K562 (cell line): ENCODE data around the gene GHITM. TPM values are rescaled to one million over a fixed set of nuclear protein-coding genes. Genes with fewer than 3 reads are reported as not detected.
A peak's percentile ranks its signal among the peaks of the same experiment; 100 is the strongest.

Experiments
- CBFA2T2 ChIP-seq: fragments of 450-650 bp; conservative IDR thresholded peaks from 2 replicates; pipeline ENCODE4 v1.6.1; 2017; ENCODE audit warnings: mild to moderate bottlenecking
- EP300 ChIP-seq: IDR thresholded peaks from 2 replicates; pipeline ENCODE4 v1.6.1; 2012; ENCODE audit warnings: low read length, improper control_type of control experiment
- MAFG ChIP-seq: fragments of 450-650 bp; conservative IDR thresholded peaks from 2 replicates; pipeline ENCODE4 v1.6.1; 2016; ENCODE audit warnings: missing genetic modification characterization, missing compliant biosample characterization
- MEIS2 ChIP-seq: fragments of 450-650 bp; IDR thresholded peaks from 2 replicates; pipeline ENCODE4 v1.6.1; 2014; ENCODE audit warnings: mild to moderate bottlenecking; ENCODE audit not compliant: partially characterized antibody
- NCOR1 ChIP-seq: fragments of 450-650 bp; IDR thresholded peaks from 2 replicates; pipeline ENCODE4 v1.6.1; 2016; ENCODE audit warnings: mild to moderate bottlenecking, moderate library complexity
- NFRKB ChIP-seq: fragments of 450-650 bp; IDR thresholded peaks from 2 replicates; pipeline ENCODE4 v1.6.1; 2016; ENCODE audit warnings: low read depth
- NFXL1 ChIP-seq: fragments of 450-650 bp; formaldehyde crosslinking; IDR thresholded peaks from 2 replicates; pipeline ENCODE4 v1.4.0; 2021; ENCODE audit warnings: mild to moderate bottlenecking
- PML ChIP-seq: IDR thresholded peaks from 2 replicates; pipeline ENCODE4 v1.6.1; 2012; ENCODE audit warnings: low read length, inconsistent platforms
- POLR3G ChIP-seq: IDR thresholded peaks from 2 replicates; pipeline ENCODE4 v1.6.1; 2011; ENCODE audit not compliant: insufficient read length, insufficient replicate concordance; ENCODE audit errors: extremely low read depth
- ZNF143 ChIP-seq: sonication (generic); formaldehyde crosslinking; IDR thresholded peaks from 2 replicates; pipeline ENCODE4 v1.9.0; 2022; ENCODE audit warnings: mild to moderate bottlenecking, missing genetic modification reagents
- ZNF175 ChIP-seq: fragments of 200-800 bp; sonication (Bioruptor generic); IDR thresholded peaks from 2 replicates; pipeline ENCODE4 v1.6.1; 2016; ENCODE audit warnings: low read depth, mild to moderate bottlenecking, missing genetic modification characterization, missing compliant biosample characterization
- ZNF316 ChIP-seq: fragments of 450-650 bp; IDR thresholded peaks from 2 replicates; pipeline ENCODE4 v1.6.1; 2016
- polyA plus RNA-seq, 8 experiments: library from polyadenylated mRNA; depleted of rRNA in 4 of 8; stranded (reverse) in 5 of 8; unstranded in 3 of 8; fragments of >200 nt; fragmentation: Nextera tagmentation in 2 of 8; fragmentation: Illumina TruSeq in 1 of 8; extraction: Ambion mirVana in 2 of 8; extraction: Trizol in 1 of 8; gene quantifications; 2 replicates each; pipeline versions ENCODE4 v1.2.1 to v1.2.3, GENCODE V29; 2011 to 2014; ENCODE audit warnings: inconsistent platforms in 1 of 8, missing spikeins in 1 of 8
- total RNA-seq, 7 experiments: library from RNA; depleted of rRNA in 6 of 7; stranded (reverse); fragments of >200 nt in 6 of 7; fragmentation: Illumina TruSeq in 2 of 7; extraction: Trizol in 2 of 7; gene quantifications; 2 replicates each; pipeline versions ENCODE4 v1.2.1 to v1.2.3, GENCODE V29; 2011 to 2021; ENCODE audit warnings: low replicate concordance in 1 of 7
- TF ChIP-seq, protein P1 (sequence below): fragments of 200-800 bp; sonication (Bioruptor generic); IDR thresholded peaks from 2 replicates; pipeline ENCODE4 v1.6.1; 2016; ENCODE audit warnings: missing genetic modification characterization, missing compliant biosample characterization
- TF ChIP-seq, protein P2 (sequence below): fragments of 450-650 bp; IDR thresholded peaks from 2 replicates; pipeline ENCODE4 v1.6.1; 2016

GHITM gene
- total and polyA plus RNA-seq, 9 of the 15 experiments (the other 6 are each of a cell fraction or from before 2014, with no cell fraction given), result 322 to 1,258 (median 386) TPM

DNA sequence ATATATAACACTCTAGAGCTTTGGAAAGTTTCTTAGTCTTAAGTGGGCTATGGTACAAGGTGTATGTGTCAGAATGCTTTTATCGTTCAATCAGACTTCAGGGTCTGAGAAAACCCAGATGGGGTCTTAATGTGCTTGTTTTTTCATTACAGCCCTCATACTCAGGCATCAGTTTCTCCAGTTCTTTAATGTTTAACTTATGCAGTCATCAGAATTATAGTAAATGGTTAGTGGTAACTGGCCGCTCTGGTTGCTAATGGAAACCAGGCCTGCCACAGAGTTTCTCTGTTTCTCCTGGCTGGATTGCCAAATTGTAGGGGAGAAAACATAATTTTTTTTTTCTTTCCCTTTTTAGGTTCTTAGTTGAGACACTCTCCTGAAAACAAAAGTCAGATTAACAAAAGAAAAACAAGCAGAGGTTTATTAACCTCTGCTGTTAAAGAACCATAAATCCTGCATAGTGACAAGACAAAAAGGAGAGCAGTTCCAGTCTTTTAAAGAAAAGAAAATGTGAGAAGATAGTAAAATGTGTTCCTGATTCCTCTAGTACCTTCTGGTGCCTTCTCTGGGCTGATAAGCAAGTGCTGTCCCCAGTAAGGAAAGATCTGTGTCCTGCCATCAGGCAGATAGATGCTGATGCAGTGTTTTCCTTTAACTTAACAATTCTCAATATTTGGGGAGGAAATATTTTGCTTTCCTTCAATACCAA, 21.5 kb upstream of the GHITM start (continued):
- TF ChIP-seq NFRKB, result no peak
- no peak for TF ChIP-seq ZNF175 (CRISPR knock-in tag)
- no peak for TF ChIP-seq NFXL1
- TF ChIP-seq, protein P1, sequence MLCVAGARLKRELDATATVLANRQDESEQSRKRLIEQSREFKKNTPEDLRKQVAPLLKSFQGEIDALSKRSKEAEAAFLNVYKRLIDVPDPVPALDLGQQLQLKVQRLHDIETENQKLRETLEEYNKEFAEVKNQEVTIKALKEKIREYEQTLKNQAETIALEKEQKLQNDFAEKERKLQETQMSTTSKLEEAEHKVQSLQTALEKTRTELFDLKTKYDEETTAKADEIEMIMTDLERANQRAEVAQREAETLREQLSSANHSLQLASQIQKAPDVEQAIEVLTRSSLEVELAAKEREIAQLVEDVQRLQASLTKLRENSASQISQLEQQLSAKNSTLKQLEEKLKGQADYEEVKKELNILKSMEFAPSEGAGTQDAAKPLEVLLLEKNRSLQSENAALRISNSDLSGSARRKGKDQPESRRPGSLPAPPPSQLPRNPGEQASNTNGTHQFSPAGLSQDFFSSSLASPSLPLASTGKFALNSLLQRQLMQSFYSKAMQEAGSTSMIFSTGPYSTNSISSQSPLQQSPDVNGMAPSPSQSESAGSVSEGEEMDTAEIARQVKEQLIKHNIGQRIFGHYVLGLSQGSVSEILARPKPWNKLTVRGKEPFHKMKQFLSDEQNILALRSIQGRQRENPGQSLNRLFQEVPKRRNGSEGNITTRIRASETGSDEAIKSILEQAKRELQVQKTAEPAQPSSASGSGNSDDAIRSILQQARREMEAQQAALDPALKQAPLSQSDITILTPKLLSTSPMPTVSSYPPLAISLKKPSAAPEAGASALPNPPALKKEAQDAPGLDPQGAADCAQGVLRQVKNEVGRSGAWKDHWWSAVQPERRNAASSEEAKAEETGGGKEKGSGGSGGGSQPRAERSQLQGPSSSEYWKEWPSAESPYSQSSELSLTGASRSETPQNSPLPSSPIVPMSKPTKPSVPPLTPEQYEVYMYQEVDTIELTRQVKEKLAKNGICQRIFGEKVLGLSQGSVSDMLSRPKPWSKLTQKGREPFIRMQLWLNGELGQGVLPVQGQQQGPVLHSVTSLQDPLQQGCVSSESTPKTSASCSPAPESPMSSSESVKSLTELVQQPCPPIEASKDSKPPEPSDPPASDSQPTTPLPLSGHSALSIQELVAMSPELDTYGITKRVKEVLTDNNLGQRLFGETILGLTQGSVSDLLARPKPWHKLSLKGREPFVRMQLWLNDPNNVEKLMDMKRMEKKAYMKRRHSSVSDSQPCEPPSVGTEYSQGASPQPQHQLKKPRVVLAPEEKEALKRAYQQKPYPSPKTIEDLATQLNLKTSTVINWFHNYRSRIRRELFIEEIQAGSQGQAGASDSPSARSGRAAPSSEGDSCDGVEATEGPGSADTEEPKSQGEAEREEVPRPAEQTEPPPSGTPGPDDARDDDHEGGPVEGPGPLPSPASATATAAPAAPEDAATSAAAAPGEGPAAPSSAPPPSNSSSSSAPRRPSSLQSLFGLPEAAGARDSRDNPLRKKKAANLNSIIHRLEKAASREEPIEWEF (CRISPR knock-in tag), result no peak
- TF ChIP-seq NCOR1, result 0 out of 2 replicates have a peak, but pooled peaks have one; percentile 28
- no peak for TF ChIP-seq POLR3G
- TF ChIP-seq, protein P2, sequence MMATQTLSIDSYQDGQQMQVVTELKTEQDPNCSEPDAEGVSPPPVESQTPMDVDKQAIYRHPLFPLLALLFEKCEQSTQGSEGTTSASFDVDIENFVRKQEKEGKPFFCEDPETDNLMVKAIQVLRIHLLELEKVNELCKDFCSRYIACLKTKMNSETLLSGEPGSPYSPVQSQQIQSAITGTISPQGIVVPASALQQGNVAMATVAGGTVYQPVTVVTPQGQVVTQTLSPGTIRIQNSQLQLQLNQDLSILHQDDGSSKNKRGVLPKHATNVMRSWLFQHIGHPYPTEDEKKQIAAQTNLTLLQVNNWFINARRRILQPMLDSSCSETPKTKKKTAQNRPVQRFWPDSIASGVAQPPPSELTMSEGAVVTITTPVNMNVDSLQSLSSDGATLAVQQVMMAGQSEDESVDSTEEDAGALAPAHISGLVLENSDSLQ, result peak; percentile 31
- TF ChIP-seq CBFA2T2, result 0 out of 2 replicates have a peak, but pooled peaks have one; percentile 18
- TF ChIP-seq ZNF316, result 0 out of 2 replicates have a peak, but pooled peaks have one; percentile 37
- TF ChIP-seq ZNF143 (CRISPR knock-in tag), result no peak
- no peak for TF ChIP-seq PML
- TF ChIP-seq MEIS2, result peak; percentile 53
- TF ChIP-seq EP300, result 0 out of 2 replicates have a peak, but pooled peaks have one; percentile 11
- peak; percentile 19; the same call in 1 of the 2 replicates for TF ChIP-seq MAFG
